GM11168 (cell line): Measurements from ENCODE around the gene MBNL3.

Experiments used
- in situ Hi-C: fragments of 300-500 bp; cut with MboI; formaldehyde crosslinking; loops from one replicate; pipeline ENCODE4 v1.12.0; 2022; ENCODE audit warnings: low sequenced_read_pairs; ENCODE audit not compliant: unreplicated experiment

Gene MBNL3

DNA sequence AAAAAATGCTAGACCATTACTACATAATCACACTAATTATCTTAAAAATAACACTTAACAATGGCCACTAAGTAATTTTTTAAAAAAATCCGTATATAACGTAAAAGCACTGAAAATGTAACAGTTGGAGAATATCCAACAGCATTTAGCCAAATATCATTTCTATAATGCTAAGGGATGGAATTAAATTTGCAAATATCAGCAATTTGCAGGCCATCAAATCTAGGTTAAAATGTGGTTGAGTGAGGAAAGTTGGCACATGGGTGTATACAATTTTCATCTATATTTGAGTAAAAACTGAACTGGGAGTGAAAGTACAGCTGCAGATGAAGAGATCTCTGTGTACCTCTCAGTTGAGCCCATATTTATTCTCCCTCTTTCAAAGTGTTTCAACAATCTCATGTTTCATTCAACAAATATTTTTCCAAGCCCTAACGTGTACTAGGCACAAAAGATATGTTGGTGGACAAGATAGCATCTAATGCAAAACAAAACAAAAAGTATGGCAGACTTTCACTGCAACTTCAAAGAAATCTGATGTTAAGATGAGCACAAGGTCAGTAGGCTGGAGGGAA, 63.0 kb downstream of the MBNL3 start:
- in situ Hi-C loops: no loop called here

DNA sequence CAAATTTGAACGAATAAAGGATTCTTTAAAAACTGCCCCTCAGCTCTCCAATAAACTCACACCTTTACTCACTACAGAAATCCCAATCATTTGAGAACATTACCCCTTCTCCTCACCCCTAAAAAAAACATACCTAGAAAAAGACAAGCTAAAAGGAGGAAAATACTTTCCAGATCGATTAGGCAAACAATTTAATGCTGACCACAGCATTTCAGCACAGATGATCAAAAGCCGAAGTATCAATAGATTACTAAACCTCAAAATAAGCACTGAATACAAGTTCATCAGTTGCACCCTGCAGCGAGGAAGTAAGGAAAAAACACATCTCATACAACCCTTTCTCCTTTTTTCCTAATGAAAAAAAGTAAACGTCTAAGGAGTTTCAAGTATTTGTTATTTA, 65.5 kb downstream of the MBNL3 start:
- in situ Hi-C loops: no loop called here

DNA sequence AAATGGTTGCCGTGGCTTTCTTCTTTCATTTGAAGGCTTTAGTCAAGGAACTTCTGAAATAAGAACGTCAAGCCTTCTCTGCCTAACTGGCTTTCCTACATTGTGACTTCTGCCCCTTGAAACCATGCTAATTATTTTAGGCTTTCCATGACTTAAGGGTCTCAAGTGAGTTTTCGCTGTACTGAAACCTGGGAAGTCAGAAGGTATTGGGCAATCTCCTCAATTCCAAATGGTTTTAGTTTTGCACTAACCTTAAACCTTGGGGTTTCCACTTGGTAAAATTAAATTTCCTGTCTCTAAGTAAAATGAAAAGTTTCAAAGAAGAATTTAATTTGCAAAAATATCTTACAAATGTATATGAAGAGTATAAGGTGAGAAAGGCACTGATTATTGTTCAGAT, 73.8 kb downstream of the MBNL3 start:
- in situ Hi-C loops: no loop called here

DNA sequence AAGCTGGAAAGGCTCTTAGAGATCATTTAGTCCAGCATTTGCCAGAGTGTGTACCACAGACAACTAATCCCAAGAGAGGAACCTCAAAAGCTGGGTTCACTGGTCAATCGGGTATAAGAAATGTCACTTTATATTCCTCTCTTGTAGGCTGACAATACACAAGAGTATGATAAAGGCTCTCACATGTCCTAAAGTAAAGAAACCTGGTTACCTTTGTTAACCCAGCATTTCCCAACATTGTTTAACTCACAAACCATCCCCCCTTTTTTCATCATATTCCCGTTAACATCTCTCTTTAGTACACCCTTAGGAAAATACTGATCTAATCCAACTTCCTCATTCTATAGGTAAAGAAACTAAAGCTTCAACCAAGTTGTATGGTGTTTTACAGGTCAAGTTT, 74.4 kb downstream of the MBNL3 start:
- in situ Hi-C loops: no loop called here

DNA sequence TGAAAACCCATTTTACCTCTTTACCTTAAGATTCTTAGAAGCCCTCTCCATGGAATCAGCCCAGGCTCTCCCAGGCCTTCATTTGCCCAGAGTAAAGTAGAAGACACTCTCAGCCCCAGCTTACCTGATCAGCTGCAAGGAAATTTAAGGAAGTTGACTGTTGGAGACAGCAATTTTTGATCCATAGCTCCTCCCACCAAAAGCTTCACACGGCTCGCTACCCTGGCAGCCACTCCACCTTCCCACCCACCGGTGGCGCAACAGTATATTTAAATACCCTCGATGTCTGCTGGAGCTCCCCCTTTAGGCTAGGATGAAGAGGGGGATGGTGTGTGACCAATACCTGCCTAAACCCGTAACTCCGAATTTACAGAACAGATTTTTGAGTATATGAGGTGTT, 75.4 kb downstream of the MBNL3 start:
- in situ Hi-C loops: no loop called here

DNA sequence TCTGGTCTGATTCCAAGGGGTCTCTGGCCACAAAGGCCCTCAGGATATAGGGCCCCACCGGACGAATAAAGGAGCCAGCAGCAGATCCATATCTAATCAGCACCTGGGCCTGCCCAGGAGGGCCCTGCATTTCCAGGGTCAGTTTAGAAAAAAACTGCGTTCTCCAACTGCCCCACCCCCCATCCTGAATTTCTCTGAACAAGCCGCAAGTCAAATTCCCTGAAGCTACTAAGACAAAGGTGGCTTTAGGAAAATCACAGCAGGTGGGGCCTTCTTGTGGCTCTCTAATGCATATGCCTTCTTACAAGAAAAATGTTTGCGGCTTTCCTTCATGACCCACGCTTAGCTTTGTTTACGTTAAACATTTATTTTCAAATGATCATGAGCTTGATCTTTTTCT, 76.6 kb downstream of the MBNL3 start:
- in situ Hi-C loops: no loop called here

DNA sequence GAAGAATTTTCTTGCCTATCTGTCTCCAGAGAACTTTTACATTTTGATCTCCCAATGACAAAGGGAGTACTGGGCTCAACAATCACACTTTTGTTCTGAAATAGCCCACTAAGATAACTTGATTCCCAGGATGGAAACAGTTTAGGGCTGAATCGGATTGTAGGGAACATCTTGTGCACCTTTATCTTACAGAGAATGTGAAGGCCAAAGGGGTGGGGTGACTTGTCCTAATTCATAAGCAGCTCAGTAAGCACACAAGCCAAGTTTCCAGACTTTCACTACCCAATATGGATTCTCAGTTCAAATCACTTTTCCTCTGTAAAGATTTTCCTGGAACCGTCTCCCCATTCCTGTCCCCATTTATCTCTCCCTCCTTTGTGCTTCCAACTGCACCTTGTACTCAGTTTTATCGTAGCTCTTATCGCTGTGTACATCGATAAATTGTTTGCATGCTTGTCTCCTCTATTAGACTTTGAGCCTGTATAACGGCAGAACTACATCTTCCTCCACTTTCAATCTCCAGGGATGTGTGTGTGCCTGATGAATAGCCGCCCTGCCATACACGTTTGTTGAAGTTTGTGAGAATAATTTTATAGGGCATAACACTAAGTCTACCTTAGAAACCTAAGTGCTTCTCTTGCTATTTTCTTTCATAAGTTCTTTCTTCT, 77.4 kb downstream of the MBNL3 start:
- in situ Hi-C loops: no loop called here

DNA sequence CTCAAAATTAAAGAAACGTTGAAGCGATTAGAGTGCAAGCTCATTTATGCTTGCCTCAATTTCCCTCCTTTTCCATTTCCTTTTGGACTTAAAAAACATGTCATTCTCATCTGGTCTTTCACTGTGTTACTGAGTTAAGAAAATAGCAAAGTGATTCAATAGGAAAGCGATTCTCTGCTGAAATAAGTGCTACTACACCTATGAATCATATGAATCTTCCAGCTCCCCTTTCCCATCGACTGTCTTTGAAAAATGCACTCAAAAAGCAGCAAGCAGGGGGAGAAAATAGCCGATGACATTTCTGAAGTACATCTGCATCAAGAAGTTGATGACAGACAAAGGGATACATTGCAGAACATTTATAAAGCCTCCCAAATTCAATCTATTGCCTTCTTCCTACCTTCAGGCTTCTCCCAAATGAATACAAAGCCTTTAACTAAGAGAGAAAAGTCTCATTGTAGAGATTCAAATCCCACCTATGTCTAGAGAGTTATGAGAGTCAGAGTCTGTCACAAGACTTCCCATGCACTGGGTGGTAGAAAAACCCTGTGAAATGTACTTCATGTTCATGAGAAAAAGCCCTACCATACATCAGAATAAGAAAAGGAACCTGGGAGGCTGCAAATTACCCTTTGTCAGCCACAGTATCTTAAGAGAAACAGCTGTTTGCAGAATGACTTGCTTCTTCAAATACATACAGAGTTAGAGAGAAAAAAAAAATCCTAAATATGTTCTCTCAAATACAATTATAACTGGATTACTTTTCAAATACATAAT, 78.9 kb downstream of the MBNL3 start:
- in situ Hi-C loops: no loop called here

DNA sequence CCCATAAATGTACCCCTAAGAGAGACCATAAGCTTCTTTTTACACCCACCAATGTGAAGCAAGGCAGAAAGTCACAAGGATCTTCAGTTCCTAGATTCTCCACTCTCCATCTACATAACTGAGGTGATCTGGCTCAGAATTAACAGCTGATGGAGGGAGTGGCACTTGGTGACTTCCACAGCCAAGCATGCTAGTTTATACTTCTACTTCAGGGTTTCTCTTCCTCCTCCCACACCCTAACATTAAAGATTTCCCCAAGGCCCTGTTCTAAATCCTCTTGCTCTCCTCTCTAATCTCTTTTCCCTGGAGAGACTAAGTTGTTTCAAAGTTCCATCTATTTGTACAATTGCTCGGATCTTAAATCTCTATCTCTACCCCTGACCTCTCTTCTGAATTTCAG, 81.1 kb downstream of the MBNL3 start:
- in situ Hi-C loops: no loop called here

DNA sequence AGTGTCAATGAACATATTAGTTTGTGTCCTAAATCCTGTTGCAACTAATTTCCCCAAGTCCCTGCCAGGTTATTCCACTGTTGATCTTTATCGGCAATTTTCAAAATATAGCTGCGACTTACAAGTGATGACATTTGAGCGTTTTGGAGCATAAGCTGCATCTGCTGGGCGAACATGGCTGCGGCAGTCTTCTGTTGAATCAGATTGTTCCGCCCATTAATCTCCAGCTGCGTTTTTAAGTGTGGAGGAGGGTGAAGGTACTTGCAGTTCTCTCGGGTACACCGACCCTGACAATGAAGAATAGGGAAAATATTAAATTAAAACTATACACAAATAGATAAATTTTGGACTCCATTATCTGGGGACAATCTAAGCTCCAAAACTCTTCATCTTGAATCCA, 82.7 kb downstream of the MBNL3 start:
- in situ Hi-C loops: no loop called here

DNA sequence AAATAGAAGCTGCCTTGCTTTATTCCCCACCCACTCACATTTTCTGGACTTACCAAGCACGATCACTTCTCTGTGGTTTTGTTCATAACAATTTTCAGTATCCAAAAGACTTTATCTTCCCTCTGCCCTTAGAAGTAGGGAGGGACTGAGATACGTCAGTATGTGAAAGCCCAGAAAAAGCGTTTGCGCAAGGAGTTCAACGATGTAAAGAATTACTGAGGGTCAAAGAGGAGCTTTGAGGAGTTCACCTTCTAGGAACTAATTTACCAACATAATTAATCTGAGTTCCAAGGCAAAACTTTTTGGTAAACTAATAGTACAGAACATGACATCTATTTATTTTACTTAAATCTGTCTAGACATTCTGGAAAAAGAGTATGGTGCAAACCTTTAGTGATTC, 84.6 kb downstream of the MBNL3 start:
- in situ Hi-C loops: no loop called here

DNA sequence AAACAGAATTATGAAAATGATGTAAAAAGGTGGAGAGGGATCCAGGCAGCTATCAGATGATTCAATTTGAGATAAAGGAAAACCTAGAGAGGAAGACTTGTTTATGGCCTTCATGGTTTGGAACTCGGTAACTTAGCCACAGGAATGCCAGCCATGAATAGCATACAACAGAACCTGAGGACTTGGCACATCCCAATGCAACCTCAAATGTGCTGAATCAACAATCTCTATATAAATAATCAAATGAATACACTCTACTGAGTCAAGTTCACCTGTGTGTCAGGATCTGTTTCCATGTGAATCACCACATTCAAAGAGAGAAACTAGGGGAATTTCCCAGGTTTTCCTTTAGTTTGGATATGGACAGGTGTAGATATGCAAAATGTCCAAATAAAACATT, 86.9 kb downstream of the MBNL3 start:
- in situ Hi-C loops: no loop called here

DNA sequence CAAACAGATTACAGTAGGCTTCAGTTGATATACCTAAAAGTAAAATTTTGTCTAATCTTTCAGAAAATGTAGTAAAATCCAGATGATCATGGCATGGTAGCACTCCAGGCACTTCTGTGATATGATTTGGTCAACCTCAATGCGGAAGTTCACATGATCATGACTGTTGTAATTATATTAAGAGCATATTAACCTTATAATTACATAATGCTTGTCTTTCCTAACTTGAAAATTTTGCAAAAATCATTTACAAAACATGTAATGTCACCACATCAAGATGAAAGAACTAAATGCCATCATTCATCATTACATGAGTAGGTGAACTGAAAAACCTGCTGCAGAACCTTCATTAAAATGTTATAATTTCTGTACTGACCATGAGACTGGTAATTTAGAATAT, 88.1 kb downstream of the MBNL3 start:
- in situ Hi-C loops: no loop called here

DNA sequence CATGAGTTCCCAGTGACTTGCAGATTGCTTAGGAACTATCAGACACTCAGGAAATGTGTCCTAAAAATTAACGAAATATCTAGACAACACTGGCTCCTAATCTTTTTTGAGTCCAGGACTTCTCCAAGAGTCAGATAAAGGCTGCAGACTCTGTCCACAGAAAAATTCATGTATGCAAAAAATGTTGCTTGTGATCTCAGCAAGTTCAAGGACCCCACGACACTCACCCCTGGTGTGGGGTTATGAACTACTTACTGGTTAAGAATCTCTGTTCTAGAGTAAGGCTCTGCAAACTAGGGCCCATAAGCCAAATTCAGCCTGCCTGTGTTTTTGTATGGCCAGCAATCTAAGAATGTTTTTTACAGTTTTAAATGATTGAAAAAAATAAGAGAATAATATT, 93.2 kb downstream of the MBNL3 start:
- in situ Hi-C loops: no loop called here

DNA sequence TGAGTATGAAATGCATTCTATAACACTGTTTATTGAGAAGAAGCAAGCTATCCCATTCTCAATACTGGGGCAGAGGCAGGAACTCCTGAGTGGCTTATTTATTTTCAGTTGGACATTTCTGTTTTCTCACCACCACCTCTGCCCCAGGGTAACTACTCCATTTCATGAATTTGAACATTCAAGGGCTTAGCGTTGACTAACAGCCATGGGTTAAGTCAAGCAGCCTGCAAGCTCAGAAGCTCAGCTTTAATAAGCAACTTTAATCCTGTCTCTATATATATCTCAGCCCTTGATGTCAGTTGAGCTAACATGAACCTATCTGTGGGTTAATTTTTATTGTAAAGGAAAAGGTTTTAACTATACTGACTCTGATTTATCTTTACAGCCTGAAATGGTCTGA, 93.8 kb downstream of the MBNL3 start:
- in situ Hi-C loops: no loop called here

DNA sequence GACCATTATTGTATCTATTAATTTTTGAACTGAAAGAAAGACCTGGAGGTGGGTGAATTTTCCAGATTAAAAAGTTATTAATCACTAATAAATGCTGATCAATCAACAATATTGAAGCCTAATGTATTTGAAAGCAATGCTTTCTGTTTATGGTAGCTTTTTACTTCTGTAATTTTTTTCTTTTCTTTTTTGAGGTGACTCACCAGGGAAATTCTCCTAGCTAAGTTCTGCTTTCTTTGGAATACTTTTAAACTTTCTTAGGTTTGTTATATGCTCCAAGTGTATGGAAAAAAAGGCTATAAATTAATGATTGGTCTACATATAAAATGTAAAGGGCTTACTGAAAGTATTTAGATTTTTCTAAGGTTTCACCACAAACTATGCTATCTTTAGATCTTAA, 94.2 kb downstream of the MBNL3 start:
- in situ Hi-C loops: no loop called here

DNA sequence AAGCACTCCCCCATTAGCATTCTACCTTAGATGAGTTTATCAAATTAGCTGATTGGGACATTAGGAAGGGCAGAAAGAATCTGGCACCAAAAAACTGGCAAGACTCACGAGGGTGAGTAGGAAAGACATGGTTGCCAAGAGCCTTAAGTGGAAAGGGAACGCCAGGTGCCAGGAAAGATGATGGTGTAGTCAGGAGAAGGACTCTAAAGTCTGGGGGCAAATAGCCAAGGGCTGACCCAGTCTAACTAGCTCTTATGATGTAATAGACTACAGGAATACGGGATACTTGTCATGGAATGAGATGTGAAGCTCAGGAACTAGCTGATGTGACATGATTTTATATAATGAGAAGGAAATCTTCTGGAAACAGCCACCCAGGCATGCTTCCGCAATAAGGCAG, 94.8 kb downstream of the MBNL3 start:
- in situ Hi-C loops: no loop called here

DNA sequence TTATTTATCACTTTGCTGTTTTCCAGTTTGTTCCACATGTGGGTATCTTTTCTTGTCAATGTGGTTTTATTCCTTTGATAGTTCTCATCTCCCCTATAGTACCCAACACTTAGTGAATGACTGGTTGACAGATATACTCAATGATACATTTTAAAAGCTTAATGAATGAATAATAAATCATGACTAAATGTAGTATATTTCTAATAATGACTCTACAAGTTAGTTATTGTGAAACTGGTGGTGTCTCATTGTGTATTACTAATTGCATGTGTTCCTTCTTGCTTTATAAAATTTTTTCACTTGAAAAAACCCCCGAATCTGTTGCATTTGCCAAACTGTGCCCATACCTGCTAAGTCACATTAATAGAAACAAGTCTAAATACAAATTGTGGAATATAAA, 95.4 kb downstream of the MBNL3 start:
- in situ Hi-C loops: no loop called here

DNA sequence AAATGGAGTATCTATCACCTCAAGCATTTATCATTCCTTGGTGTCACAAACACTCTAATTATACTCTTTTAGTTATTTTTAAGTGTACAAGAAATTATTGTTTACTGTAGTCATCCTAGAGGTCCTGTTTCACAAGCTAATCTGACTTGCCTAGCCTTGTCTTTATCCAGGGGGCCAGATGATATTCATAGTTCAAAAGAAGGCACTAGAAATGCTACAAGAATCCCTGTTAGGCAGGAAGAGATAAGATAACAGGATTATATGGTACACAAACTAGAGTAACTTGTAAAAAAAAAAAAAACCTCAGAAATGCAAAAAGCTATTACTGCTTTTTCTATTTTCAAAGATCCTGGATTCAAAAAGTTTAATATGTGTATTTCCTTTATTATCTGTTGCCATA, 95.8 kb downstream of the MBNL3 start:
- in situ Hi-C loops: no loop called here

DNA sequence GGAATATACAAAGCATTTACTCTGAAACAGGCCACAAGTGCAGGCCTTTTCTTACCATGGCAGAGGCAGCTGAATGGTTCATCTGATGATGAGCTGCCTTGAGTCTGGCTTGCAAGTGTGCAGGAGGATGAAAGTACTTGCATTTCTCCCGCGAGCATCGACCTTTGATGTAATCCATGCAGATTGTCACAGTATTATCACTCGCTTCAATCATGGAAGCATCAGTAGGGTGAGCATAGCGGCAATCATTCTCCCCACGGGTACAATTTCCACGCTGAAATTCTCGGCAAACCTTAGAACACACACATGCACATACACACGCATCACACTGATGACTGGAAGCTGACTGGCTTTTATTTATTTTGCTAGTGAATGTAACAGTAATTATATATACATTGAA, 98.0 kb downstream of the MBNL3 start:
- in situ Hi-C loops: no loop called here

DNA sequence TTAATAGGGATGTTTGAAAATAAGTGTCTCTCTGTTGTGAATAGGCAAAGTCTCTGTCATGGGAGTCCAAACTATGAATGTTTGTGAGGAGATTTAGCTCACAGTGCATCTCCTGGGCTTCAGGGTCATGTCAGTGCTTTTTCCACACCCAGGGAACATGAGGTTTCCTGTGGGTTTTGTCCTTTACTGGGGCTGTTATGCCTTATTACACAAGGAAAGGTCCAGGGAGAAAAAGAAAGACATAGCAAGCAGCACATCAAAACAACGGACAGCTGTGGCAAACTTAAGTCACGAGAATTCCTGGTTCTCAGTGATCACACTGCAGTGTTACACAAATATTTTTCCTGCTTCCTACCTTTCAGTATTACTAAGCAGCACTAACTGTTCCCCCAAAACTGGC, 99.4 kb downstream of the MBNL3 start:
- in situ Hi-C loops: no loop called here

DNA sequence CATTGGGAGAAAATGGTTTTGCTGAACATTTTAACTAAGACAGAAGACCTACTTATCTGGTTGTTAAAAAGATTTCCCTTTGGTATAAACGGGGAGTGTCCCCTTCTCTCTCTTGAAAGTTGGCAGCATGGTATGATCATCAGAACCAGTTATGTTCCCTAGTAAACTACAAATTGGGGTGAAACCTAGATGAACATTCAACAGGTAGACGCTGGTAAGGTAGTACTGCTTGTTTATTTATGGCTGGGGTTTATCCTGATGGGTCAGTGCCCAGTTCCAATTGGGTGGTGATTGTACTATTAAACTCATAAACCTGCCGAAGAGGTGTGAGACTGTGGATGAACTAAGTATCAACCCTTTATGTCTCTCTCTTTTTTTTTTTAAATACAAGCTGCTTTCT, 100.5 kb downstream of the MBNL3 start:
- in situ Hi-C loops: no loop called here
